Retinal pigment epithelial cell (primary cell): Measurements from ENCODE around the gene CALHM1.
"Not testable (repeated sequence)": the region's sequence is repeated elsewhere in the genome, so short reads cannot be mapped to it uniquely, and the experiment has no call there.

Source experiments
- DNase-seq: peaks from one replicate; pipeline ENCODE4 v3.0.0-alpha.2; 2010; ENCODE audit warnings: low read depth
- H3K4me3 ChIP-seq: 2 replicates; pipeline ENCODE4 v1.5.1; 2011; ENCODE audit warnings: mild to moderate bottlenecking, low read length, control low read depth, moderate library complexity
- CTCF ChIP-seq: conservative IDR thresholded peaks from 2 replicates; pipeline ENCODE4 v1.5.1; 2011; ENCODE audit warnings: low read depth, low read length, control low read depth, inconsistent platforms

The CALHM1 gene, protein sequence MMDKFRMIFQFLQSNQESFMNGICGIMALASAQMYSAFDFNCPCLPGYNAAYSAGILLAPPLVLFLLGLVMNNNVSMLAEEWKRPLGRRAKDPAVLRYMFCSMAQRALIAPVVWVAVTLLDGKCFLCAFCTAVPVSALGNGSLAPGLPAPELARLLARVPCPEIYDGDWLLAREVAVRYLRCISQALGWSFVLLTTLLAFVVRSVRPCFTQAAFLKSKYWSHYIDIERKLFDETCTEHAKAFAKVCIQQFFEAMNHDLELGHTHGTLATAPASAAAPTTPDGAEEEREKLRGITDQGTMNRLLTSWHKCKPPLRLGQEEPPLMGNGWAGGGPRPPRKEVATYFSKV

GRCh38 chr10:103458720-103459119, at the start of gene CALHM1:
CALHM1 (minus strand) TSS chr10:103458900; CDS start chr10:103458751, 149 bp downstream.
- H3K4me3 ChIP-seq = no peak within 1 kb of the TSS
- TF ChIP-seq CTCF = no peak
- no peak for DNase-seq

DNA sequence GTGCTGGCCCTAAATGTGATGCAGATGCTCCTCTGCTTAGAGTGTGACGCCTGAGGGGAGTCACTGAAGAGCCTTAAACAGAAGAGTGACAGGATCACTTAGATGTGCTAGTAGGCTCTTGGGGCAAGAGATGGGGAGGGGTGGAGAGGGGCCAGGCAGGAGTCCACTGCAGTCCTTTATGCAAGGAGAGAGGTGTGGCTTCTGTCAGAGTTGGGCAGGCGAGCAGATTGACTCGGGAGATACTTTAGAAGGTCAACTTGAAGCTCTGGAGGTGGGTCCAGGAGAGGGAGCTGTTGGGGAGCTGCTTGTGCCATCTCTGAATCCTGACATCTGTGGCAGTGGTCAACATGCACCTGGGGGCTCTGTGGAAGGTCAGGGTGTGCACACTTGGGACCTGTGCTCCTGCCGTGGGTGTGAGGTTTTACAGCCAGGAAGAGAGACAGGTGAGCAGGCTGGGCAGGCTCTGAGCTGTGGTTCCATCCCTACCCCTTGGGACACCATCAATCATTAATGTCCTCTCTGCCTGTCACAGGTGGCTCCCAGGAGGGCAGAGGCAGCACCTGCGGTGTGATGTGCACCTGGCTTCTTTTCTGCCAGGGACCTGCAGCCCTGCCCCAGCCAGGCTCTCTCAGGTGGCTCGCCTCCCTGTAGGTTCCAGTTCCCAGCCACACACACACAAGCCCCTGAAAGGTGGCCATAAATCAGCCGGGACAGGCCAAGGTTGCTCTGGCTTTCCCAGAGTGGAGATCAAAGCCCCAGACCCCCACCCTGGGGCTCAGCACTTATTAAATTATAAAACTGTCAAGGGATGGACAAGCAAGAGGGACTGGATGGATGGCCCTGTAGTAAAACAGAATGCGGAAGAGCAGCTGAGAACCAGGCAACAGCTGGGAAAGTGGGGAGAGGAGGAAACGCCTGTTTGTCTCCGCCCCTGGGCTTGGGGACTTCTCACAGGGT, 48.8 kb upstream of the CALHM1 start:
- no peak for DNase-seq
- H3K4me3 ChIP-seq = no peak overlapping the region
- no peak for TF ChIP-seq CTCF

- DNase-seq = no peak
Measured at GRCh38 chr10:103506061-103506460, 47.4 kb upstream of the CALHM1 start.

DNA sequence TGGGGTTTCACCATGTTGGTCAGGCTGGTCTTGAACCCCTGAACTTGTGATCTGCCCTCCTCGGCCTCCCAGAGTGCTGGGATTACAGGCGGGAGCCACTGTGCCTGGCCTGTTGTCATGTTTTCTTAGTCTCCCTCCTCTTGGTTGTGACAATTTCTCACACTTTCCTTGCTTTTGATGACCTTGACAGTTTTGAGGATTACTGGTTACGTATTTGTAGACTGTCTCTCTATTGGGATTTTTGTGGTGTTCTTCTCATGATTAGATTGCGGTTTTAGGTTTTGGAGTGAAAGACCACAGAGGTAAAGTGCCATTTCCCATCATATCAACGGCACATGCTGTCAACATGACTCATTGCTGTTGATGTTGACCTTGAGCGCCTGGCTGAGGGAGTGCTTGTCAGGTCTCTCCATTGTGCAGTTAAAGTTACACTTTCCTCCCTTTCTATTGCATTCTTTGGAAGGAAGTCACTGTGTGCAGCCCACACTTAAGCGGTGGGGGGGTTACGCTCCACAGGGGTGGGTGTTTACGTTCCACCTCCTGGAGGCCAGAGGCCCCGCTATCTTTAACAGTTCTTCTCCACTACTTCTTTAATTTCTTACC, 45.6 kb upstream of the CALHM1 start:
- peak; percentile 77 for DNase-seq
- TF ChIP-seq CTCF = no peak
- H3K4me3 ChIP-seq = no peak overlapping the region

More at GRCh38 chr10:103506061-103506460, 47.4 kb upstream of the CALHM1 start:
- no peak for TF ChIP-seq CTCF
- H3K4me3 ChIP-seq = no peak overlapping the region

GRCh38 chr10:103503777-103504176, 45.1 kb upstream of the CALHM1 start:
- DNase-seq, H3K4me3 ChIP-seq: not testable (repeated sequence)

DNA sequence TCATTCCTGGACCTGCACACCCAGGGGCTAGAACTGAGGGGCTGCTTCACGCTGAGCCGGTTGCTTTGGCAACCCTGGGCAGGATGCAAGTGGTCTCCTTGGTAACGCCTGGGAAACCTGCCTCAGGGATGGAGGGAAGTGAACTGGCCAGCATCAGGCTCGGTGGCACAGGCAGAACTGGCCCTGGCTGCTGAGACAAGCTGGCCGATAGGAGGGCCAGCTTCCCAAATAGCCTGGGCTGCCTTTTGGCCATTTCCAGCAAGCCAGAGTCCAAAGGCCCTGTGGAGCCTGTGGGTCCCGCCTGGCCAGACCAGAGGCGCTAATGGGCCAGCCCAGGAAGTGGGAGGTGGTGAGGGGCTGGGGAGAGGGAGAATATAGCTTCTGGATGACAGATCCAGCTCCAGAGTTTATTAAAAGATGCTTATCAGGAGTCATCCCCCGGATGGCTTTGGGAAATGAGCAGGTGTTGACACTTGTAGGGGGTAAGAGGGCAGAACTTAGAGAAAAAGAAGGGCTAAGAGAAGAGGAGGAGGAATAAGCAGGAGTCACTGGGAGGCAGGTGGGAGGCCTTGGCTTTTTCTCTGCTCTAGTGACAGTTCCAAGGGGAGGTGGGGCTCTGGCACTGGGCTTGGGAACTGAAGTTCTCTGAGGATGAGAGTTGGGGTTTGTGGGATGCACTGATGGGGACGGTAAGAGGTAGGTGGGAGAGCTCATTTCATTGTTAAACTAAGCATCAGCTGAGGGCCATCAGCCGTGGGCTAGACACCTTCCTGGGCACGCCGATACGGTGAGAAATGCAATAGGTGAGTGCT, 44.4 kb upstream of the CALHM1 start:
- DNase-seq = no peak
- no peak for TF ChIP-seq CTCF
- no peak overlapping the region for H3K4me3 ChIP-seq
